Activated B cell treated with CpG ODN at 0.5 μM for 24 hours (primary cell): Measurements from ENCODE around the gene LSR. TPM values are rescaled to one million over a fixed set of nuclear protein-coding genes. Genes with fewer than 3 reads are reported as not detected.

Experiments
- ATAC-seq: fragments of 200-7000 bp; cut with Tn5 transposase; one replicate; pipeline ENCODE4 v1.10.0; 2021; ENCODE audit warnings: low read depth, mild to moderate bottlenecking, moderate library complexity
- CTCF ChIA-PET: fragments of 350-600 bp; sonication (Branson Sonifier 250); formaldehyde crosslinking; loops from one replicate; lab custom pipeline; 2021; ENCODE audit warnings: antibody characterized with exemption; lab: Charles Lee
- POLR2A ChIA-PET: fragments of 350-600 bp; sonication (Branson Sonifier 250); formaldehyde crosslinking; loops from one replicate; lab custom pipeline; 2021; ENCODE audit warnings: antibody characterized with exemption; lab: Charles Lee
- DNase-seq: peaks from one replicate; pipeline ENCODE4 v3.0.0; 2022
- H3K27ac Mint-ChIP-seq: one replicate; pipeline ENCODE4 v1.8.0; 2020; ENCODE audit warnings: mixed read lengths
- H3K27me3 Mint-ChIP-seq: one replicate; pipeline ENCODE4 v1.8.0; 2021; ENCODE audit warnings: mixed read lengths
- H3K36me3 Mint-ChIP-seq: one replicate; pipeline ENCODE4 v1.8.0; 2021; ENCODE audit warnings: low read depth, mixed read lengths
- H3K4me1 Mint-ChIP-seq: one replicate; pipeline ENCODE4 v1.8.0; 2021; ENCODE audit warnings: mixed read lengths
- H3K4me3 Mint-ChIP-seq: one replicate; pipeline ENCODE4 v1.8.0; 2020; ENCODE audit warnings: mild to moderate bottlenecking, mixed read lengths
- H3K9me3 Mint-ChIP-seq: one replicate; pipeline ENCODE4 v1.8.0; 2020; ENCODE audit warnings: mixed read lengths
- CTCF ChIP-seq: fragments of 200-600 bp; IDR thresholded peaks from one replicate; pipeline ENCODE4 v1.8.0; 2022; ENCODE audit warnings: antibody characterized with exemption, mild to moderate bottlenecking
- intact Hi-C: fragments of 100-400 bp; cut with micrococcal nuclease; formaldehyde crosslinking; loops from one replicate; pipeline ENCODE4 v1.15.1; 2024
- total RNA-seq: library from RNA; stranded (reverse); gene quantifications from 2 replicates; pipeline ENCODE4 v1.2.3, GENCODE V29; 2022

The LSR gene
- total RNA-seq, 1 donor from 2014 or later, result 18.0 TPM

- Mint-ChIP-seq H3K36me3 (peaks cover 79% of the 10 kb centered on the region), H3K4me3 (no peak overlapping the region)
- CTCF ChIA-PET, result no interaction called here
Measured at GRCh38 chr19:35273686-35274259, 25.0 kb downstream of the LSR start.

DNA sequence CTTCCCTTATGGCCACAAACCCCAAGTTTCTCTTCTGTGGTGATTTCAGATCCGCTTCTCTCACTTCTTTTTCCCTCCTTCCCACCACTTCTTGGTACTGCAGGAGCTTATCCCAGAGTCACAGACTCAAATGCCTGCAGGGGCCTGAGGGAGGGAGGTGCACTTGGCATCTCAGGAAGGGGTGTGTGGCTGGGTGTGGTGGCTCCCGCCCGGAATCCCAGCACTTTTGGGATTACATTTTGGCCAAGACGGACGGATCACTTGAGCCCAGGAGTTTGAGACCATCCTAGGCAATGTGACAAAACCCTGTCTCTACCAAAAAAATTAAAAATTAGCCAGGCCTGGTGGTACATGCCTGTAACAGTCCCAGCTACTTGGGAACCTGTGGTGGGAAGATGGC, 25.5 kb downstream of the LSR start:
- CTCF ChIA-PET, result no interaction called here

More at GRCh38 chr19:35273686-35274259, 25.0 kb downstream of the LSR start:
- DNase-seq, result no peak
- POLR2A ChIA-PET, result interaction anchor here (0.5 to 2.7 kb wide), 13 partner anchors 8 to 221 kb away, joined by 3 to 8 read pairs (median 4); partner anchors contain the start of genes CD22, FFAR1 and HAMP
- intact Hi-C loops, result no loop called here
- Mint-ChIP-seq H3K27me3 (no peaks in the 10 kb centered on the region), H3K27ac (peak overlapping the region; percentile 22), H3K9me3 (no peaks in the 10 kb centered on the region), H3K4me1 (peaks cover 41% of the 10 kb centered on the region)
- ATAC-seq, result no peak
- TF ChIP-seq CTCF, result no peak

GRCh38 chr19:35276706-35277281, 28.0 kb downstream of the LSR start:
- CTCF ChIA-PET, result no interaction called here
- POLR2A ChIA-PET, result interaction anchor here (0.8 to 1.2 kb wide), 3 partner anchors 54 to 71 kb away, joined by 3 to 5 read pairs (median 5); partner anchors contain the start of gene FFAR1
- H3K27ac Mint-ChIP-seq, result no peak overlapping the region

More for the DNA sequence above, 25.5 kb downstream of the LSR start:
- DNase-seq (no peak), ATAC-seq (no peak)
- TF ChIP-seq CTCF, result no peak
- no peaks in the 10 kb centered on the region for H3K27me3 Mint-ChIP-seq
- intact Hi-C loops, result no loop called here
- H3K36me3 Mint-ChIP-seq, result peaks cover 84% of the 10 kb centered on the region
- H3K4me3 Mint-ChIP-seq, result no peak overlapping the region
- POLR2A ChIA-PET, result interaction anchor here (0.8 to 2.7 kb wide), 7 partner anchors 10 to 74 kb away, joined by 3 to 8 read pairs (median 5); partner anchors contain the start of genes CD22 and FFAR1
- H3K27ac Mint-ChIP-seq, result peak overlapping the region; percentile 22
- no peaks in the 10 kb centered on the region for H3K9me3 Mint-ChIP-seq
- peaks cover 41% of the 10 kb centered on the region for H3K4me1 Mint-ChIP-seq

DNA sequence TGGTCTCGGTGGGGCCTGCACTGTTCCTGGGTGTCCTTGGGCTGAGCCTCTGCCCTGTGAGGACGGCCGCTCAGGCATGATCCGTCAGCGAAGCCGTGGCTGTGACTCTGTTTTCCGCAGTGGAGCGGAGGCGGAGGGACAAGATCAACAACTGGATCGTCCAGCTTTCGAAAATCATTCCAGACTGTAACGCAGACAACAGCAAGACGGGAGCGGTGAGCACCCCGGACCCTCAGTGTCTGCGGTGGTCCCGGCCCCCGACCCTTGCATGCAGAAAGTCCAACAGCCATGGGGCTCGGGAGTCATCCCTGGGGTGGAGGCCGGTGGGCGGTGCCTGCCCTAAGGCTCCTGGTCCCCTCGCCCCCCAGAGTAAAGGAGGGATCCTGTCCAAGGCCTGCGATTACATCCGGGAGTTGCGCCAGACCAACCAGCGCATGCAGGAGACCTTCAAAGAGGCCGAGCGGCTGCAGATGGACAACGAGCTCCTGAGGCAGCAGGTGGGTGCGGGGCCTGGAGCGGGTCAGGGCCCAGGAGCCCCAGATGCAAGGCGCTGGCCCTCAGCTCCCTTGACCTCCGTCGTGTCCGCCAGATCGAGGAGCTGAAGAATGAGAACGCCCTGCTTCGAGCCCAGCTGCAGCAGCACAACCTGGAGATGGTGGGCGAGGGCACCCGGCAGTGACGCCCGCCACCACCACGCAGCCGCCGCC, 29.9 kb downstream of the LSR start:
- intact Hi-C loops, result no loop called here
- ChIA-PET POLR2A (interaction anchor here (1.0 to 4.7 kb wide), 5 partner anchors 9 to 69 kb away, joined by 3 to 26 read pairs (median 4); partner anchors contain the start of genes FFAR1 and USF2), CTCF (no interaction called here)
- DNase-seq (no peak), ATAC-seq (no peak)
- H3K4me3 Mint-ChIP-seq, result no peak overlapping the region
- H3K9me3 Mint-ChIP-seq, result no peaks in the 10 kb centered on the region
- no peak for TF ChIP-seq CTCF
- no peak overlapping the region for H3K27ac Mint-ChIP-seq
- H3K4me1 Mint-ChIP-seq, result peaks cover 44% of the 10 kb centered on the region
- H3K27me3 Mint-ChIP-seq, result no peaks in the 10 kb centered on the region
- H3K36me3 Mint-ChIP-seq, result peaks cover 62% of the 10 kb centered on the region

More at GRCh38 chr19:35276706-35277281, 28.0 kb downstream of the LSR start:
- no peaks in the 10 kb centered on the region for H3K9me3 Mint-ChIP-seq
- no peaks in the 10 kb centered on the region for H3K27me3 Mint-ChIP-seq
- ATAC-seq (no peak), DNase-seq (no peak)
- peaks cover 79% of the 10 kb centered on the region for H3K36me3 Mint-ChIP-seq
- H3K4me1 Mint-ChIP-seq, result peaks cover 44% of the 10 kb centered on the region
- intact Hi-C loops, result no loop called here
- no peak for TF ChIP-seq CTCF
- no peak overlapping the region for H3K4me3 Mint-ChIP-seq
